Central memory CD4-positive, alpha-beta T cell (primary cell): ENCODE measurements around the gene SLC25A11.
"Not testable (repeated sequence)": the region's sequence is repeated elsewhere in the genome, so short reads cannot be mapped to it uniquely, and the experiment has no call there.

Experiments
- DNase-seq: peaks from one replicate; pipeline ENCODE4 v3.0.0; 2022

Gene SLC25A11

DNA sequence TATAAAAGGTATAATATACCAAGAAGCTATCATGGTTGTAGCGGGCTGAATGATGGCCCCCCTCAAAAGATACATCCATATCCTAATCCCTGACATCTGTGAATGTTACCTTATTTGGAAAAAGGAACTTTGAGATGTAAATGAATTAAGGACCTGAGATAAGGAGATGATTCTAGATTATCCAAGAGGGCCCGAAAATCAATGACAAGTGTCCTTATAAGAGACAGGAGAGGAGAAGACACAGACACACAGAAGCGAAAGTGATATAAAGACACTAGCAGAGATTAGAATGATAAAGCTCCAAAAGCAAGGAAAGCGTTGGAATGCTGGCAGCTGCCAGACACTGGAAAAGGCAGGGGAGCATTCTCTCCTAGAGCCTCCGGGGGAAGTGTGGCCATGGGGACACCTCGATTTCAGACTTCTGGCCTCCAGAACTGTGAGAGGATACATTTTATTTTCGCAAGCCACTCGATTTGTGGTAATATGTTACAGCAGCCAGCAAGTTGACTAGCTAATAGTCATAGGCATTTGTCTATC, 20.3 kb downstream of the SLC25A11 start:
- DNase-seq, result no peak

DNA sequence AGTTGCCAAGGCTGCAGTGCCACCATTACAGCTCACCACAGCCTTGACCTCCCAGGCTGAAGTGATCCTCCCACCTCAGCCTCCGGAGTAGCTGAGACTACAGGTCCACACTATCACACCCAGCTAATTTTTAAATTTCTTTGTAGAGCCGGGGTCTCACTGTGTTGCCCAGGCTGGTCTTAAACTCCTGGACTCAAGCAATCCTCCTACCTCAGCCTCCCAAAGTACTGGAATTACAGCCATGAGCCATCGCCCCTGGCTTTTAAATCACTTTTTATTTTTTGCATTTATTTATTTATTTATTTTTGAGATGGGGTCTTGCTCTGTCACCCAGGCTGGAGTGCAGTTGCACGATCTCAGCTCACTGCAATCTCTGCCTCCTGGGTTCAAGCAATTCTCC, 25.3 kb downstream of the SLC25A11 start:
- DNase-seq, result not testable (repeated sequence)

DNA sequence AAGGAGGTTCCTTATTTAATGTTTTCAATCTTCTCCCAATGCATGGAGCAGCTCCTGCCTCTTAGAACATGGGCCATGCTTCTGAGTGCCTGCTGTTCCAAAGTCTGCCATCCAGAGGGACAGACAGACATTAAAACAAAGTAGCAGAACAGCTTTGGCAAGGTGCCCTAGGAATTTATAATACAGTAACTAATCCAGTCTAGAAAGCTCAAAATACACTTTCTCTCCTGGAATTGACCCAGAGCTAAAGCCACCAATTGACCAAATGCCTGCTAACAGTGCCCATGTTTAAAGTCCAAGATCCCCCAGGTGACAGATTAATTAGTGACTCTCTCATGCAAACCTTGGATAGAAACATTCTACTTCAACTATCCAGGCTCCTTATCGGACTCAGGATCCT, 25.9 kb downstream of the SLC25A11 start:
- DNase-seq, result no peak

DNA sequence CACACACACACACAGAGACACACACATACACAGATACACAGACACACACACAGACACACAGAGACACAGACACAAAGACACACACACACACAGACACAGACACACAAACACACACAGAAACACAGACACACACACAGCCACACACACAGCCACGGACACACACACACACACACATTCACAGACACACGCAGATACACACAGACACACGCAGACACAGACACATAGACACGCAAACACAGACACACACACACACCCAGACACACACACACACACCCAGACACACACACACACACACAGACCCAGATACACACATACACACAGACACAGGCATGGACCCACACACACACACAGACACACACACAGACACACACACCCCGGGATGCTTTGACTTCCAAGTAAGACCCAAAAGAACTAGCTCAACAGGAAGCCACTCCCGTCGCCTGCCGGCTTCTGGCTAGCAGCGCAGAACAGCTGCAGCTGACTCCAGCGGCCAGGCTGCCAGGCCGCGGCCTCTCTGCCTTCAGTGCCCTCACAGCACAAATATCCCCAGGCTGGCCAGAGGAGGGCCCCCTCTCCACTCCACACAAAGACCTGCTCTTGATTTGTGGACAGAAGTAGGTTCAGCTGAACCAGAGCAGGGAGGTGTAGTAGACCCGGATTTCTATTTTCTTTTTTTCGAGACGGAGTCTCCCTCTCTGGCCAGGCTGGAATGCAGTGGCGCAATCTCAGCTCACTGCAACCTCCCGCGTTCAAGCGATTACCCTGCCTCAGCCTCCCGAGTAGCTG, 30.9 kb downstream of the SLC25A11 start:
- DNase-seq, result peak; percentile 69

DNA sequence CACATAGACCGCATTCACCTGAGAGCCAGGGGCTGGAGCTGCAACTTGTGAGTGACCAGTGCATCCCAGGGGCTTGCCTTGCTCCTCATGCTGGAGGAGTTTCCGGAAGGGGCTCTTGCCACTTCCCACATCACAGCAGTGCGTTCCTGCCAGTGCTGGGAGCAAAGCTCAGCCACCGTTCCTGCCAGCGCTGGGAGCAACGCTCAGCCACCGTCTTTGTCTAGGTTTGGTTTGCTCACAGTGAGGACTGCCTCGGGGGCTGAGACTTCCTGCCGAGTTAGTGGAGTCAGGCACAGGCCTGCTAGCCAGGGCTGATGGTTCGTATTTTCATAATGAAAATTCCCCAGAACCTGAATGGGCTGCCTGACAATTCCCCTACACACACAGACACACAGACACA, 31.5 kb downstream of the SLC25A11 start:
- no peak for DNase-seq

DNA sequence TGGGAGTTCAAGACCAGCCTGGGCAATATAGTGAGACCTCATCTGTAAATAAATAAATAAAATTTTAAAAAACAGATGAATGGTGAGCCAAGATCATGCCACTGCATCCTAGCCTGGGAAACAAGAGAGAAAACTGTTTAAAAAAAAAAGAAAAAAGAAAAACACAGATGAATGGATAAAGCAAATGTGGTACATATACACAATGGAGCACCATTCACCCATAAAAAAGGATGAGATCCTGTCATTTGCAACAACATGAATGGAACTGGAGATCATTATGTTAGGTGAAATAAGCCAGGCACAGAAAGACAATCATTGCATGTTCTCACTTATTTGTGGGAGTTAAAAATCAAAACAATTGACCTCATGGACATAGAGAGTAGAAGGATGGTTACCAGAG, 33.2 kb downstream of the SLC25A11 start:
- not testable (repeated sequence) for DNase-seq

DNA sequence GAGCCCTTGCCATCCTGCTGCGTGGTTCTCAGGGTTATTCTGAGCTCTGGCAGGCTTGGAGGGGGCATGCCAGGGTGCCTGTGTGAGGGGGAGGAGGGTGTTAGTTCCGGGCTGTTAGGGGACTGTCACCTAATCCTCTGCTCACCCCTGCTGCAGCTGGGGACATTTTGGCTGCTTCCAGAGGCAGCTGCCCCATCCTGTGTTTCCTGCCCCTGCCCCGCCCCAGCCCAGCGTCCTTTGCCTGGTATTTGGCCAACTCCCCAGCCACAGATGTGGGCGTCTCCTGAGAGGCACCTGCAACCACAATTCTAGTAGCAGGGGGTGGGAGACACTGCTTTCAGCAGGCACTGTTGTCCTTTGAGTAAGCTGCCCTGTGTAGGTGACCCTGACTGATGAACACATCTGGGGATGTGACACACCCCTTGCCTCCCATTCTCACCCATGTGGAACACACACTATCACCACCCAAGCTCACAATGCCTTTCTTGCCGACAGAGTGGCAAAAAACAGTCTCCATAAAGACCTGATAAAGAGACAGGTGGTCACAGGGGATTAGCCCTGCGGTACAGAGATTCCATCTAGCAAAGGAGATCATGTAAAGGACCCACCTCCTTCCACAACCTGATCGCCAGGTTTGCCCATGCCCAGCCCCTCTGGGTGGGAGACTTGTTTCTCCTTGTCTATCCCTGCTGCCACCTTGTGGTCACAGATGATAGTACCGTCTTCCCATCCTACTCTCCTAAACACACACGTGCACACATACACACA, 36.6 kb downstream of the SLC25A11 start, which contains the start of gene CHRNE:
CHRNE (minus strand) TSS at position 48 of the 768 bp plus-strand sequence; CDS start at position 13, 35 bp downstream.
- peak; percentile 73 for DNase-seq

DNA sequence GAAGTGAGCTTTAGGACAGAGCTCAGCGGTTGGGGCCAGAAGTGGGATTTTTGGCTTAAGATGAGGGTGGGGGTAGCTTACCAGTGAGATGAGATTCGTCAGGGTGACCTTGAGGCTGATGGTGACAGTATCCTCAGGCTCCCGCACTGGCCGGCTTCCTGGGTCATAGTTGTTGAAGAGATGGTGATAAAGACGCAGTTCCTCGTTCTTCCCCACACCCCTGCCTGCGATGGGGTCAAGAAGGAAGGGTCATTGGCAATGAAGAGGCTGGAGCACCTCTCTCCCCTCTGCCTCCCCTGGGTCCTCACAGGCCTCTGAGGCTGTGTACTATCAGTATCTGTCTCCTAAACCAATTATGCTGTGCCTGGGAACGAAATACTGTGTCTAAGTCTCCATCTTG, 37.3 kb downstream of the SLC25A11 start:
- DNase-seq, result no peak

DNA sequence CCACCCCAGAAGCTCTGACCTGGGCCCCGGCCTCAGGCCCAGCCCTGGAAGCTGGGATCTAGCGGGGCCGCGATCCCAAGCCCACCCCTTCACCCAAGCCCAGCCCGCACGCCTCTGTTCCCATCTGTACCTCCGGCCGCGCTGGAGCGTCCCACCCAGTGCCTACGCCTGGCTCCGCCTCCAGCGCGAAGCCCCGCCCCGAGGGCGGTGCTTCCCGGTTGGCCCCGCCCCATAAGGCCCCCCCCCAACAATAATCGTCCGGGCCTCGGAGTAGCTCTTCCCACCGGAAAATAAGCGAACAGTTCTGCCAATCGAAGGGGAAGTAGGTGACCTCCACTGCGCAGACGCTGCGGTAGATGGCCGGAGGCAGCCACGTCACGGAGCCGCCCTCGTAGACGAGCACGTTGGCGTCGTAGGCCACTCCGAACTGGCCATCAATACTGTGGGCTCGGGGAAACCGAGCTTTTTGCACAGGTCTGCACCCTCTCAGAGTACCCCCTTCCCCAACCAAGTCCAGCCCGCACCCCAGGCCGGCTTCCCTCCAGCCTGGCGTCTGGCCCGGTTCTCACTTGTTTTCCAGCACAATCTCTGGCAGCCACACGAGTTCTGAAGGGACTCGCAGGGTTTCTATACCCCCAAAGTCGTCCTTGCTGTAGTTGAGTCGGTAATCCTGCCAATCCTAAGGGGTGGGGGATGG, 38.0 kb downstream of the SLC25A11 start:
- DNase-seq, result no peak

DNA sequence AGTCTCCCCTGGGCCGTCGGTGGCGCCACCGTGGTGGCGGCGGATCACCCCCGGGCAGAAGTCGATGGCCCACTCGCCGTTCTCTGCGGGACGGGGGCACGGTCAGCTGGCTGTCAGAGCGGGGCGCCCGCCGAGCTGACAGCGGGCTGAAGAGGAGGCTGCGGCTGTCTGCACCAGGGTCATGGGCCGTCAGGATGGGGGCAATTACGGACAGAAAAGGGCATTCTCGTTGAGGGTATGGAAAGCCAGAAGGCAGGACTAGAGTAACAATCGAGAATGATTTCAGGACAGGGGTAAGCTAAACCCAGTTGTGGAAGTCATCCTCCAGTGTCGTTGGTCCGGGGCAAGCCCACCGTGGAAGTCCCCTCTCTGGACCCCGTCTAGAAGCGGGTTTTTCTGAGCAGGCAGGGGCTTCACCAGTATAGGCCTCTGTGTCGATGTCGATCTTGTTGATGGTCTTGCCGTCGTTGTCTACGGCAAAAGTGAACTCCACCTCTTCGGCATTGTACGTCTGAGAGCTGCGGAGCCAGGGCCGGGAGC, 38.7 kb downstream of the SLC25A11 start:
- DNase-seq, result no peak

DNA sequence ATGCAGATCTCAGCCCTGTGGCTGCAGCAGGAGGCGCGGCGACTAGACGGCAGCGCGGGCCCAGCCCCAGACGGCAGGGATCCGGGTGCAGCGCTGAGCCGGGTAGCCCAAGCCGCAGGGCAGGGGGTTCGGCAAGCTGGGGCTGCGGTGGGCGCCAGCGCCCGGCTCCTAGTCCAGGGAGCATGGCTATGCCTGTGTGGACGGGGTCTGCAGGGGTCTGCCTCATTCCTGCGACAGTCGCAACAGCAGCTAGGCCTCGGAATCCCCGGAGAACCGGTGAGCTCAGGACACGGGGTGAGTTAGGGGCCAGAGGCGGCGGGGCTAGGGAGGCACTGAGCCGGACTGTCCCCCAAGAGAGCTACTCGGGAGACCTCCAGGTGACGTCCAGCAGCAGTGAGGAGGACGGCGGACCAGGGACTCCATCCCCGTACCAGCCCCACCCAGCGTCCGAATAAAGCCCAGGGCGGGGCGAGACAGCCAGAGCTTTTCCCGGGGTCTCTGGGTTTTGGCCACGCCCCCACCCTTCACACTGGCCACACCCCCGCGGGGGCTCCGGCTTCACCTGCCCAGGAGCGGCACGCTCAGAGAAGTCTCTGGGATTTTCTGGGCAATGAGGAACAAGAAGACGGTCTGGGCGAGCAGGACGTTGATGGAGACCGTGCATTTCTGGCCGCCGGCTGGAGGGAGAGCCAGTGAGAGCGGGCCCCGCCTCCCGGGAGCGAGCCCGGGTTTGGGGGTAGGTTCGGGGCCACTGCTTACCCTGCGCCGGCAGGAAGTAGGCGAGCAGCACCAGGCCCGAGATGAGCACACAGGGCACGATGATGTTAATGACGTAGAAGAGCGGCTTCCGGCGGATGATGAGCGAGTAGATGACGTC, 39.4 kb downstream of the SLC25A11 start:
- DNase-seq, result peak; percentile 80

DNA sequence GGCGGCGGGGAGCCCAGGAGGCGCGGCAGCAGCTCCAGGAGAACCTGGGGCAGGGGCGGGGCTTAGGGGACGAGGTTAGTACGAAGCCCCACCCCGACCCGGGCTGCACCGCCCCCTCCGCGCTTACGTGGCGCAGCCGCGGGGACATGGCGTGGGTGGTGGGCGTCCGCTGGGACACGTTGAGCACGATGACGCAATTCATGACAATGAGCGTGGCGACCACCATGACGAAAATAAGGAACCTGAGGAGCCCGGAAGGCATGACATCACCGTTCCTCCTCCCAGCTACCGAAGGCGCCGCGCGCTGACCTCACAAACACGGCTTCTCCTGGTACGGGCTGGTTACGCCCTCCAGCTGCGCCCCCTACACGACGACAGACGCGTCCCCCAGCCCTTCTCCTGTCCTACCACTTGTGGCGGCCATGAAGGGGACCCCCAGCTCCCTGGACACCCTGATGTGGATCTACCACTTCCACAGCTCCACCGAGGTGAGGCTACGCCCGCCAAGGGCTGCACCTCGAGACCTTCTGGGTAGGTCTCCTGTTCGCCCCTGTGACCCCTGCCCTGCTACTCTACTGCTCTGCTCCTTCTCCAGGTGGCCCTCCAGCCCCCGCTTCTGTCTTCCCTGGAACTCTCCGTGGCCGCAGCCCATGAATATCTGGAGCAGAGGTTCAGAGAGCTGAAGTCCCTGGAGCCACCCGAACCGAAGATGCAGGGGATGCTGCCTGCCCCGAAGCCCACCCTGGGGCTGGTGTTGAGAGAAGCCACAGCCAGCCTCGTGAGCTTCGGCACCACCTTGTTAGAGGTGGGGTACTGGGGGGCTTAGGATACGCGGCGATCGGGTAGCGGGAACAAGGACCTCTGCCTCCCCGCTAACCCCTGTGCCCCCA, 40.3 kb downstream of the SLC25A11 start, which contains the start of gene C17orf107:
C17orf107 (plus strand) TSS at position 196 of the 890 bp plus-strand sequence; CDS start at position 423, 227 bp downstream.
- peak; percentile 95 for DNase-seq

DNA sequence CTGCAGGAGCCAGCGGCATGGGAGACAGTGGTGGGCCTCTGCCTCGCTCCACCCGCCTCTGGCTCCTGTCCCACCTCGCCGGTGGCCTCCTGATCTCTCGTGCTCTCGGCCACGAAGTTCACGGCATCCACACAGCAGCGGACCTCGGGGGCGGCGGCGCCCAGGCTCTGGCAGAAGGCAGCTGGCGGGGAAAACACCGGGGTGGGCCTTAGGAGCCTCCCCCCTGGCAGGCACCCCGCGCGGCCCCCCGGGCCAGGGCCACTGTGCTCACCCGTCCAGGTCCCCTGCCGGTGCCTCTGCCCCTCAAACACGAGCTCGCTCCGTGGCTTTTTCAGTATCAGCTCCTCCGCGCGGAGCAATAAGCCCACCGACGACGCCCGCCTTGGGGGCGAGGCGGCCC, 40.9 kb downstream of the SLC25A11 start:
- DNase-seq, result no peak

DNA sequence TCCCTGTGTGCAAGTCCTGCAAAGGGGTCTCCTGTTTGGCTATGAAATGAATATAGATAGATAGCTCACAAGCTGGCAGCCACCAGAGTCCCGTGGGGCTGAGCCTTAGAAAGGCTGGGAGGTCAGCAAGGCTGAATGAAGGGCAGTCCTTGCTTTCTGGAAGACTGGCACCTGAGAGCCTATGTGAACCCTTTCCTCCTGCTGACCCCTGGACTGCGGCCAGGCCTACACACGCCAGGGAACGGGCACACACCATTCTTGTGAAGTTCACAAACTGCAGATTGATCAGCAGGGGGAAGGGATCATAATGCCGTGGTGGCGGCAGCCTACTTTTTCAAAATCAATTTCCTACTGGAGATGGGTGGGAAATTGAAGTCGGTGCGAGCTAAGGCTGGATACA, 41.5 kb downstream of the SLC25A11 start:
- DNase-seq, result no peak

DNA sequence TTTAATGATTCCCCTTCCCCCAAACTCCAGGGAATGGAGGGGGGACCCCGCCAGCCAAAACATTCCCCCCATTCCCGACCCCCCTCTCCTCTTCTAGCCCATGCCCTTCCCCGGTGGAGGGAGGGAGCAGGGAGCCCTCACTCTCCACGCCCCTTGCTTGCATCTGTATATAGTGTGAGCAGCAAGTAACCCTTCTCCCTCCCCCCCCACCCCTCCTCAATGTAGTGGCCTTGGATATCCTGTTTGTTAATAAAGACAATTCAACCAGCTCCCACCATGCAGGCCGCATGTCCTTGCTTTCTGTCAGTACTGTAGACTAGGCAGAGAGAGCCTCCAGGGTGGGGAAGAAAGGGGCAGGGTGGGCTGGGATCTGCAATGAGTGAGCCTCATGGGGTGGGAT, 42.1 kb downstream of the SLC25A11 start:
- DNase-seq, result no peak

DNA sequence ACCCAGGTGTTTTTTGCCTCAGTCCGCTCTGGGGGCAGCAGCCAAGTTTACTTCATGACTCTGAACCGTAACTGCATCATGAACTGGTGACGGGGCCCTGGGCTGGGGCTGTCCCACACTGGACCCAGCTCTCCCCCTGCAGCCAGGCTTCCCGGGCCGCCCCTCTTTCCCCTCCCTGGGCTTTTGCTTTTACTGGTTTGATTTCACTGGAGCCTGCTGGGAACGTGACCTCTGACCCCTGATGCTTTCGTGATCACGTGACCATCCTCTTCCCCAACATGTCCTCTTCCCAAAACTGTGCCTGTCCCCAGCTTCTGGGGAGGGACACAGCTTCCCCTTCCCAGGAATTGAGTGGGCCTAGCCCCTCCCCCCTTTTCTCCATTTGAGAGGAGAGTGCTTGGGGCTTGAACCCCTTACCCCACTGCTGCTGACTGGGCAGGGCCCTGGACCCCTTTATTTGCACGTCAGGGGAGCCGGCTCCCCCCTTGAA, 42.6 kb downstream of the SLC25A11 start:
- no peak for DNase-seq

DNA sequence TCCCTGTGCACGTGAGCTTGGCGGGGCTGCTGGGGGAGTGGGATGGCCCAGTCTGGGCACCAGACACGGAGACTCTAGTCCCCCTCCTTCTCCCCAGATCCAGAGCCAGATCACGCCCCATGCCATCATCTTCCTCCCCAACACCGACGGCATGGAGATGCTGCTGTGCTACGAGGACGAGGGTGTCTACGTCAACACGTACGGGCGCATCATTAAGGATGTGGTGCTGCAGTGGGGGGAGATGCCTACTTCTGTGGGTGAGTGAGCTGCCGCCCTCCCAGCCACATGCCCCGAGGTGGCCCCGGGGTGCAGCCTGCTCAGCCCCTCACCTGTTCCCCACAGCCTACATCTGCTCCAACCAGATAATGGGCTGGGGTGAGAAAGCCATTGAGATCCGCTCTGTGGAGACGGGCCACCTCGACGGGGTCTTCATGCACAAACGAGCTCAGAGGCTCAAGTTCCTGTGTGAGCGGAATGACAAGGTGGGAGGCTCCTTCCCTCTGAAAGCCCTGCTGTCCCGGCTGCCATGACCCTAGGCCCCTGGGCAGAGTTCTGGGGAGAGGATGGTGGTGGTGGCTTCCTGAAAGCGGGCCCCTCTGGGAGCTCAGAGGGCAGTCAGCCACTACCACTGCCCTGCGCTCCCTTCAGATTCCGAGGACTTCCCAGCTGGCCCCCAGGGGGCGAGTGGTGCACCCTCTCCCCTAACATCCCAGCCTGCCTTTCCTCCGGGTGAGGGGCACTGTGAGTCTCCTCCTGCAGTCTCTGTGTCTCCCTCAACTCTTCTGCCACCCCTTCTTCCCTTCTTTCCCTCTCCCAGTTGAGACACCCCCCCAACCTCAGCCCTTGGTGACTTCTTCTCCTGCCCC, 43.3 kb downstream of the SLC25A11 start:
- no peak for DNase-seq

DNA sequence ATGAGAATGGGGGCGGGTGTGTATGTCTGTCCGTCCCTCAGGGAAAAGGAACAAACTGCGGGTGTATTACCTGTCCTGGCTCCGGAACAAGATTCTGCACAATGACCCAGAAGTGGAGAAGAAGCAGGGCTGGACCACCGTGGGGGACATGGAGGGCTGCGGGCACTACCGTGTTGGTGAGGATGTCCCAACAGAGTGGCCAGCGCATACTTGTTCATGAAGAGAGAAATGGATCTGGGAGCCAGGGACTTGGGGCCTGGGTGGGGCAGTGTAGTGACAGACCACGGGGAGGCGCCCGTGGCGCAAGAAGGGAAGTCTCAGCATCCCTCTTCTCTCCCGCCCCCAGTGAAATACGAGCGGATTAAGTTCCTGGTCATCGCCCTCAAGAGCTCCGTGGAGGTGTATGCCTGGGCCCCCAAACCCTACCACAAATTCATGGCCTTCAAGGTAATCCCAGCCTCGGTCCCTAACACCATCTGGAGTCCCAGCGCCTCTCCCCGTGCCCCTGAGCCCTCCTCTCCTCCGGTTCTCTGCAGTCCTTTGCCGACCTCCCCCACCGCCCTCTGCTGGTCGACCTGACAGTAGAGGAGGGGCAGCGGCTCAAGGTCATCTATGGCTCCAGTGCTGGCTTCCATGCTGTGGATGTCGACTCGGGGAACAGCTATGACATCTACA, 44.1 kb downstream of the SLC25A11 start:
- DNase-seq, result no peak

DNA sequence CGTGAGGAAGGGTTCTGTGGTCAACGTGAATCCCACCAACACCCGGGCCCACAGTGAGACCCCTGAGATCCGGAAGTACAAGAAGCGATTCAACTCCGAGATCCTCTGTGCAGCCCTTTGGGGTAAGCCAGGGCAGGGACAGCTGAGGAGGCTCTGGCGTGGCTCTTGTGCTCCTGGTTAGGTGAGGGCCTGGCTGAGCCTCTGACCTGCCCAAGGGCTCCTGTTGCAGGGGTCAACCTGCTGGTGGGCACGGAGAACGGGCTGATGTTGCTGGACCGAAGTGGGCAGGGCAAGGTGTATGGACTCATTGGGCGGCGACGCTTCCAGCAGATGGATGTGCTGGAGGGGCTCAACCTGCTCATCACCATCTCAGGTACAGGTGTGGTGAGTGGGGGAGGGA, 44.7 kb downstream of the SLC25A11 start:
- no peak for DNase-seq
